GM23248 (cell line): ENCODE results near the gene DYNC1LI1. TPM values are rescaled to one million over a fixed set of nuclear protein-coding genes. Genes with fewer than 3 reads are reported as not detected.

Source experiments
- DNase-seq: peaks from one replicate; pipeline ENCODE4 v3.0.0-alpha.2; 2015
- H2AFZ ChIP-seq: fragments of 200-600 bp; sonication (generic); 2 replicates; pipeline ENCODE4 v1.6.1; 2016; ENCODE audit warnings: antibody characterized with exemption
- H3F3A ChIP-seq: fragments of 200-600 bp; sonication (generic); 2 replicates; pipeline ENCODE4 v1.6.1; 2016; ENCODE audit warnings: mild to moderate bottlenecking, antibody characterized with exemption, mixed run types; ENCODE audit not compliant: insufficient read depth
- H3K27ac ChIP-seq: fragments of 200-600 bp; sonication (generic); 2 replicates; pipeline ENCODE4 v1.5.1; 2016; ENCODE audit warnings: mild to moderate bottlenecking
- H3K27me3 ChIP-seq: fragments of 200-600 bp; sonication (generic); replicated peaks from 2 replicates; pipeline ENCODE4 v1.6.1; 2016; ENCODE audit warnings: mild to moderate bottlenecking; ENCODE audit not compliant: insufficient read depth
- H3K36me3 ChIP-seq: fragments of 200-600 bp; sonication (generic); 2 replicates; pipeline ENCODE4 v1.6.1; 2016; ENCODE audit warnings: low read depth, mild to moderate bottlenecking
- H3K4me1 ChIP-seq: fragments of 200-600 bp; sonication (generic); 2 replicates; pipeline ENCODE4 v1.6.1; 2016; ENCODE audit warnings: mild to moderate bottlenecking; ENCODE audit not compliant: insufficient read depth
- H3K4me2 ChIP-seq: fragments of 200-600 bp; sonication (generic); one replicate; pipeline ENCODE4 v1.6.1; 2016; ENCODE audit warnings: mild to moderate bottlenecking; ENCODE audit not compliant: unreplicated experiment
- H3K4me3 ChIP-seq: fragments of 200-600 bp; sonication (generic); 2 replicates; pipeline ENCODE4 v1.5.1; 2016; ENCODE audit warnings: mild to moderate bottlenecking
- H3K79me2 ChIP-seq: fragments of 200-600 bp; sonication (generic); 2 replicates; pipeline ENCODE4 v1.6.1; 2016; ENCODE audit warnings: mild to moderate bottlenecking; ENCODE audit not compliant: insufficient read depth
- H3K9ac ChIP-seq: fragments of 200-600 bp; sonication (generic); 2 replicates; pipeline ENCODE4 v1.6.1; 2016; ENCODE audit warnings: mild to moderate bottlenecking
- H3K9me2 ChIP-seq: fragments of 200-600 bp; sonication (generic); 2 replicates; pipeline ENCODE4 v1.6.1; 2016; ENCODE audit warnings: mixed run types, mild to moderate bottlenecking, moderate library complexity; ENCODE audit not compliant: insufficient read depth
- H3K9me3 ChIP-seq: fragments of 200-600 bp; sonication (generic); one replicate; pipeline ENCODE4 v1.6.1; 2017; ENCODE audit warnings: low read depth
- H4K20me1 ChIP-seq: fragments of 200-600 bp; sonication (generic); 2 replicates; pipeline ENCODE4 v1.6.0; 2016; ENCODE audit not compliant: insufficient read depth
- EZH2 ChIP-seq: fragments of 200-600 bp; sonication (generic); IDR thresholded peaks from 2 replicates; pipeline ENCODE4 v1.6.1; 2018; ENCODE audit warnings: antibody characterized with exemption, mild to moderate bottlenecking; ENCODE audit not compliant: insufficient read depth, poor library complexity, severe bottlenecking
- EZH2phosphoT487 ChIP-seq: fragments of 200-600 bp; sonication (generic); IDR thresholded peaks from 2 replicates; pipeline ENCODE4 v1.6.1; 2018; ENCODE audit warnings: antibody characterized with exemption, moderate library complexity, mild to moderate bottlenecking, low read depth; ENCODE audit not compliant: insufficient read depth
- WGBS, 2 experiments: methylation state at CpG; one replicate each; pipeline ENCODE4 v1.1.6; 2015 to 2017; ENCODE audit warnings: low lambda C conversion rate in 2 of 2, low coverage in 1 of 2; ENCODE audit errors: missing lambda C conversion rate in 2 of 2; 5-methylcytosine and 5-hydroxymethylcytosine counted together
- in situ Hi-C: fragments of 300-500 bp; cut with MboI; formaldehyde crosslinking; loops from 2 replicates; pipeline ENCODE4 v1.15.0; 2020
- polyA plus RNA-seq: library from polyadenylated mRNA; unstranded; fragments of >200 nt; fragmentation: Nextera tagmentation; extraction: Ambion mirVana; gene quantifications from 2 replicates; pipeline ENCODE4 v1.2.1, GENCODE V29; 2016
- total RNA-seq: library from RNA; depleted of rRNA; stranded (reverse); fragments of >200 nt; shearing (Covaris generic); gene quantifications from 2 replicates; pipeline ENCODE4 v1.2.3, GENCODE V29; 2014

Gene DYNC1LI1
- total and polyA plus RNA-seq, 2 experiments from 2014 or later = 36.7 to 40.5 TPM

DNA sequence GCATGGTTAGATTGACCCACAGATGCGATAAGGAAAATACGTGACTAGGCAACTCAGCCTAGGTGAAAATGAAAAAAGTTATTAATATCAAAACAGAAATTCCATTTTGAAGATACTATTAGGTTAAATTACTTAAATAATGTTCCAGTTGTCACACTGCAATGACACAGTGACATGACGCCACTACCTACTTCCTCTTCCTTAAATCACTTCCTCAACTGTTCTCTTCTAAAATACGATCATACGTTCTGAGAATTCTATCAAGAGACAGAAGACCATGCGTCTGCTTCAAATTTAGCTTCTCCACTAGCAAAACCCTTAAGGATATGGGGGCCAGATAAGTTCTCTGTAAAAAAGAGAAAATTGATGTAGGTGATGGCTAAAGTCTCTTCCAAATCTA is 86.2 kb downstream of the DYNC1LI1 start:
- WGBS, 2 experiments = 95 to 99% methylated on average over 6 of the region's 6 CpGs
- Histone ChIP-seq H4K20me1 (no peaks in the 10 kb centered on the region), H3F3A (peaks cover 15% of the 10 kb centered on the region; the same call in 1 of the 2 replicates), H3K4me1 (peaks cover 11% of the 10 kb centered on the region), H3K27ac (no peak overlapping the region), H3K9me2 (no peaks in the 10 kb centered on the region), H3K36me3 (peaks cover 37% of the 10 kb centered on the region), H3K9ac (no peak overlapping the region), H2AFZ (no peak overlapping the region), H3K4me2 (no peak overlapping the region), H3K27me3 (no peaks in the 10 kb centered on the region), H3K79me2 (peaks cover 2% of the 10 kb centered on the region; the same call in 1 of the 2 replicates), H3K9me3 (no peaks in the 10 kb centered on the region), H3K4me3 (no peak overlapping the region)
- TF ChIP-seq EZH2 = no peak
- TF ChIP-seq EZH2phosphoT487 = no peak
- DNase-seq = no peak
- in situ Hi-C loops = no loop called here

GRCh38 chr3:32483772-32484171 is 86.9 kb downstream of the DYNC1LI1 start:
- Histone ChIP-seq H3K9me3 (no peaks in the 10 kb centered on the region), H3K27ac (no peak overlapping the region), H3K9ac (no peak overlapping the region), H3K4me3 (no peak overlapping the region), H3K27me3 (no peaks in the 10 kb centered on the region), H3K79me2 (peaks cover 9% of the 10 kb centered on the region; the same call in 1 of the 2 replicates), H3K4me2 (no peak overlapping the region), H3K4me1 (peaks cover 11% of the 10 kb centered on the region), H4K20me1 (no peaks in the 10 kb centered on the region), H3K36me3 (peaks cover 37% of the 10 kb centered on the region), H3K9me2 (no peaks in the 10 kb centered on the region), H3F3A (peaks cover 15% of the 10 kb centered on the region; the same call in 1 of the 2 replicates), H2AFZ (no peak overlapping the region)
- TF ChIP-seq EZH2 (no peak), EZH2phosphoT487 (no peak)
- DNase-seq = no peak
- WGBS, 2 experiments = 94 to 100% methylated on average over 1 of the region's 1 CpG
- in situ Hi-C loops = no loop called here

DNA sequence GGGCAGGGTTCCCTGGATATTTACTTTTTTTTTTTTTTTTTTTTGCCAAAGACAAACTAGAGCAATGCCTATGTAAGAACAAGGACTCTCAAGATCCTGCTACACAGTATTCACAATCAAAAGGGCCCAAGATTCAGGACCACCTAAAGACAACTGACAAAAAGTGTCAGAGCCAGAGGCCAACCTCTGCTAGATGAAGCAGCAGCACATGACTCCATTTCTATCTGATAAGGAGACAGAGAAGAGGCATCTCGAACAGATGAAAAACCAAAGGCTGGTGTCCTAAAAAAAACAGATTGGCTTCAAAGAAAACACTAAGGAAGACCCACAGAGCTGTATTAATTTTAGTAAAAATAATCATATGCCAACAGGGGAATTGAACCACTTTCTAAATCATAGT is 88.0 kb downstream of the DYNC1LI1 start:
- no peak for DNase-seq
- Histone ChIP-seq H3K79me2 (peaks cover 10% of the 10 kb centered on the region; the same call in 1 of the 2 replicates), H3K4me3 (no peak overlapping the region), H3K4me1 (peaks cover 11% of the 10 kb centered on the region), H2AFZ (no peak overlapping the region), H3K9me2 (no peaks in the 10 kb centered on the region), H3F3A (peaks cover 15% of the 10 kb centered on the region; the same call in 1 of the 2 replicates), H3K9me3 (no peaks in the 10 kb centered on the region), H3K27ac (no peak overlapping the region), H3K36me3 (peaks cover 34% of the 10 kb centered on the region), H4K20me1 (no peaks in the 10 kb centered on the region), H3K27me3 (no peaks in the 10 kb centered on the region), H3K9ac (no peak overlapping the region), H3K4me2 (no peak overlapping the region)
- in situ Hi-C loops = no loop called here
- TF ChIP-seq EZH2 (no peak), EZH2phosphoT487 (no peak)
- 95 to 97% methylated on average over 1 of the region's 1 CpG for WGBS, 2 experiments

DNA sequence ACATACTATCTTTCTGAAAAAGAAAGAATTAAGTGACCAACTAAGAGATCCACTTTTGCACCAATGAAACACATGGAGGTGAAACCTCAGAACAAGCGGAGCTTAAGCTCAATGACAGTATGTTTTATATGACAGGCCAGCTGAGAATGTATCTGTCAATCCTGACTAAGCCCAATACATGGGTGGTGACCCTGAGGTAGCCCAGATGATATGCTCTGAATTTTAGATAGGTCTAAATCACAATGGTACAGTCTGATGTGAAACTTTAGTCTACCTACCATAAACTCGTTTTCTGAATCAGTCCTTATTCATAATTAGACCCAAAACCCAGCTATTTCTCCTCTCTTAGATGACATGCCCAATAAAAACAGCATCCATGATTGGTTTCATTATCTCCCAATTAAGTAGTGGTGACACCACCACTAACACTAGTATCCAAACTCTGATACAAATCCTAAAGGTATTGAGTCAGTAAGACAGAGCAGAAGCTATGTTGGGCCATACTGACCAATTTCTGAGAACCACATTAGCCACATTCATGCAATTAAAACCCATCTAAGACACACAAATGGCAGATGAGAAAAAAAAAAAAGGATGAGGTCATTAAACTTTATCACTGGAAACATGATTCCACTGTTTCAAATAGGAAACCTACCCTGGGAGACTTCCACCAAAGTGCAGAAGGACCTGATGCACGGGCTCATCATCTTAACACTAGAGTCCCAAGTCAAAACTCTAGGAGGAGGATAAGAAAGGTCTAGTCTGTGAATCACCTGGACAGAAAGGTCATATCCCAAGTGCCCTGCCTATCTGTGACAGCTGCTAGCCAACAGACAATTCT is 88.6 kb downstream of the DYNC1LI1 start:
- H3K36me3 ChIP-seq = peaks cover 27% of the 10 kb centered on the region
- peaks cover 13% of the 10 kb centered on the region; the same call in 1 of the 2 replicates for H3K79me2 ChIP-seq
- WGBS, 2 experiments = 89 to 95% methylated on average over 3 of the region's 3 CpGs
- in situ Hi-C loops = no loop called here
- peaks cover 11% of the 10 kb centered on the region for H3K4me1 ChIP-seq
- H3K9me3 ChIP-seq = no peaks in the 10 kb centered on the region
- H4K20me1 ChIP-seq = no peaks in the 10 kb centered on the region
- no peak overlapping the region for H2AFZ ChIP-seq
- TF ChIP-seq EZH2 = no peak
- TF ChIP-seq EZH2phosphoT487 = no peak
- H3K9me2 ChIP-seq = no peaks in the 10 kb centered on the region
- no peaks in the 10 kb centered on the region for H3K27me3 ChIP-seq
- no peak overlapping the region for H3K27ac ChIP-seq
- peaks cover 15% of the 10 kb centered on the region; the same call in 1 of the 2 replicates for H3F3A ChIP-seq
- H3K9ac ChIP-seq = no peak overlapping the region
- no peak overlapping the region for H3K4me2 ChIP-seq
- DNase-seq = no peak
- H3K4me3 ChIP-seq = no peak overlapping the region
